Spleen (tissue), 7 donors: ENCODE data around the gene BATF.

Experiments used
- CTCF ChIP-seq, 11 experiments: fragments of 200-600 bp in 7 of 11; fragments of 450-650 bp in 4 of 11; sonication (generic) in 4 of 11; IDR thresholded peaks in 8 of 11; conservative IDR thresholded peaks in 3 of 11; 1 replicate in 7 of 11; 2 replicates in 4 of 11; pipeline versions ENCODE4 v1.4.0 to v1.8.0; 2016 to 2021; ENCODE audit warnings: antibody characterized with exemption in 11 of 11, inconsistent platforms in 4 of 11, mild to moderate bottlenecking in 1 of 11
- POLR2A ChIP-seq, 3 donors: fragments of 450-650 bp; IDR thresholded peaks; one replicate each; pipeline ENCODE4 v1.5.1; 2017; ENCODE audit warnings: antibody characterized with exemption in 3 of 3, mild to moderate bottlenecking in 1 of 3
- POLR2AphosphoS5 ChIP-seq, 3 donors: sonication (generic); formaldehyde crosslinking; IDR thresholded peaks; one replicate each; pipeline ENCODE4 v1.5.1; 2017; ENCODE audit warnings: antibody characterized with exemption in 3 of 3
- donor health status: DM: no; HTN: no; CAD: no; lungs with moderate emphysema.
- donor health status: DM: no; HTN: no; CAD: no.
- donor health status: DM: no; HTN: no; CAD: no.

GRCh38 chr14:75568791-75569190 is 46.5 kb downstream of the BATF start:
- TF ChIP-seq POLR2A (IDR thresholded peaks at IDR 0.05) (no peak), CTCF (IDR thresholded peaks at IDR 0.05 in 8 of 11, conservative IDR thresholded peaks at IDR 0.05 in 3 of 11) (no peak), POLR2AphosphoS5 (IDR thresholded peaks at IDR 0.05) (no peak)
